Natural killer cell (primary cell): Measurements from ENCODE around the gene LIFR. TPM values are rescaled to one million over a fixed set of nuclear protein-coding genes. Genes with fewer than 3 reads are reported as not detected.

ENCODE experiments used
- ATAC-seq, 3 donors: fragments of 150-1000 bp in 2 of 3; fragments of 200-7000 bp in 1 of 3; cut with Tn5 transposase; 1 replicate in 1 of 3; 2 replicates in 2 of 3; pipeline ENCODE4 v1.10.0; 2021; ENCODE audit warnings: mild to moderate bottlenecking in 2 of 3, moderate library complexity in 2 of 3
- DNase-seq, 2 donors: peaks; one replicate each; pipeline versions ENCODE4 v3.0.0 to v3.0.0-alpha.2; 2013 to 2021; ENCODE audit warnings: mixed read lengths in 1 of 2
- H3K27ac ChIP-seq: one replicate; pipeline ENCODE4 v1.5.1; 2013; ENCODE audit warnings: mild to moderate bottlenecking, low read length
- H3K27me3 ChIP-seq: one replicate; pipeline ENCODE4 v1.6.1; 2013; ENCODE audit warnings: low read length; ENCODE audit not compliant: control insufficient read depth, insufficient read depth
- H3K36me3 ChIP-seq: one replicate; pipeline ENCODE4 v1.6.1; 2013; ENCODE audit warnings: low read length; ENCODE audit not compliant: control insufficient read depth, insufficient read depth
- H3K4me1 ChIP-seq: one replicate; pipeline ENCODE4 v1.6.1; 2013; ENCODE audit warnings: low read length; ENCODE audit not compliant: control insufficient read depth, insufficient read depth
- H3K4me3 ChIP-seq: one replicate; pipeline ENCODE4 v1.5.1; 2013; ENCODE audit warnings: low read length
- H3K9me3 ChIP-seq: one replicate; pipeline ENCODE4 v1.6.1; 2013; ENCODE audit warnings: low read length; ENCODE audit not compliant: control insufficient read depth, insufficient read depth
- H3K27ac Mint-ChIP-seq, 2 donors: one replicate each; pipeline ENCODE4 v1.8.0; 2022; ENCODE audit warnings: mild to moderate bottlenecking in 2 of 2, mixed read lengths in 2 of 2, moderate library complexity in 1 of 2
- H3K27me3 Mint-ChIP-seq, 2 donors: one replicate each; pipeline ENCODE4 v1.8.0; 2022; ENCODE audit warnings: low read depth in 2 of 2, mixed read lengths in 2 of 2
- H3K36me3 Mint-ChIP-seq: one replicate; pipeline ENCODE4 v1.8.0; 2022; ENCODE audit warnings: mixed read lengths
- H3K4me1 Mint-ChIP-seq, 2 donors: one replicate each; pipeline ENCODE4 v1.8.0; 2022; ENCODE audit warnings: mixed read lengths in 2 of 2
- H3K4me3 Mint-ChIP-seq: one replicate; pipeline ENCODE4 v1.8.0; 2022; ENCODE audit warnings: mild to moderate bottlenecking, moderate library complexity, mixed read lengths
- H3K9me3 Mint-ChIP-seq, 2 donors: one replicate each; pipeline ENCODE4 v1.8.0; 2022; ENCODE audit warnings: mixed read lengths in 2 of 2
- CTCF ChIP-seq: fragments of 200-600 bp; IDR thresholded peaks from one replicate; pipeline ENCODE4 v1.8.0; 2022; ENCODE audit warnings: antibody characterized with exemption
- WGBS: methylation state at CpG from one replicate; pipeline ENCODE4 v1.1.7; 2013; ENCODE audit warnings: missing lambda C conversion rate; ENCODE audit not compliant: insufficient coverage; 5-methylcytosine and 5-hydroxymethylcytosine counted together
- intact Hi-C: fragments of 100-400 bp; cut with micrococcal nuclease; formaldehyde crosslinking; loops from one replicate; pipeline ENCODE4 v1.14.2; 2022
- total RNA-seq, 4 donors: library from RNA; stranded (reverse); fragments of 120-200 nt in 1 of 4; gene quantifications; one replicate each; pipeline versions ENCODE4 v1.2.3 to v1.2.4, GENCODE V29; 2013 to 2022

Gene LIFR
- total RNA-seq, 3 donors from 2014 or later (not counting 1 experiment from before 2014, with no cell fraction given): not detected

GRCh38 chr5:38590838-38591522 is 34.5 kb upstream of the LIFR start:
- no peaks in the 10 kb centered on the region for H3K27me3 ChIP-seq
- no peak for TF ChIP-seq CTCF
- DNase-seq: no peak
- no peaks in the 10 kb centered on the region for H3K36me3 ChIP-seq
- H3K4me3 ChIP-seq: no peak overlapping the region
- H3K27ac Mint-ChIP-seq: no peak overlapping the region
- H3K27me3 Mint-ChIP-seq: peaks cover 11 to 18% of the 10 kb centered on the region in 2 donors
- no peak overlapping the region for H3K4me3 Mint-ChIP-seq
- H3K4me1 Mint-ChIP-seq: no peaks in the 10 kb centered on the region
- H3K9me3 ChIP-seq: no peaks in the 10 kb centered on the region
- intact Hi-C loops: no loop called here
- no peaks in the 10 kb centered on the region for H3K36me3 Mint-ChIP-seq
- no peak for ATAC-seq
- WGBS: 96% methylated on average over 2 of the region's 2 CpGs
- H3K27ac ChIP-seq: no peak overlapping the region
- no peaks in the 10 kb centered on the region for H3K4me1 ChIP-seq
- H3K9me3 Mint-ChIP-seq: no peaks in the 10 kb centered on the region

DNA sequence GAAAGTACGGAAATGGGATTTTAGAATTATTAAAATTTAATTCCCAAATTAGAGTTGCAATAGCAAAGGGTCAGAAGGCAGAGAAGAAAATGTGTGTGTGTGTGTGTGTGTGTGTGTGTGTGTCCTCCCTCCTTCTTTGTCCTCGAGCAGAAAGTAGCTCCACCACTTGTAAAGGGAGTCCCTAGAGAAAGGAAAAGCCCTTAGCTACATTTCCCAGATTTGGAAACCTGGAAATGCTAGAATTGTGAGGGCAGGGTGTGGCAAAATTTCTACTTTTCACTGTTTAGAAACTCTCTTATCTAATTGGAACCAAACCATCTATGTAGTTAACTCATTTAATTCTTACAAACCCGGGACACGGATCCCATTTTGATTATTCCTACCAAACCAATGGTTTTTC is 33.2 kb upstream of the LIFR start:
- no peak overlapping the region for H3K27ac ChIP-seq
- no peak overlapping the region for H3K4me3 ChIP-seq
- no peaks in the 10 kb centered on the region for H3K9me3 ChIP-seq
- ATAC-seq: no peak
- no peaks in the 10 kb centered on the region for H3K9me3 Mint-ChIP-seq
- 40% methylated on average over 1 of the region's 4 CpGs for WGBS
- H3K4me1 ChIP-seq: no peaks in the 10 kb centered on the region
- H3K36me3 ChIP-seq: no peaks in the 10 kb centered on the region
- no peak overlapping the region for H3K27ac Mint-ChIP-seq
- no peak overlapping the region for H3K4me3 Mint-ChIP-seq
- H3K36me3 Mint-ChIP-seq: no peaks in the 10 kb centered on the region
- intact Hi-C loops: no loop called here
- H3K4me1 Mint-ChIP-seq: no peaks in the 10 kb centered on the region
- H3K27me3 Mint-ChIP-seq: peaks cover 8 to 21% of the 10 kb centered on the region in 2 donors
- H3K27me3 ChIP-seq: no peaks in the 10 kb centered on the region
- TF ChIP-seq CTCF: no peak
- DNase-seq: no peak

DNA sequence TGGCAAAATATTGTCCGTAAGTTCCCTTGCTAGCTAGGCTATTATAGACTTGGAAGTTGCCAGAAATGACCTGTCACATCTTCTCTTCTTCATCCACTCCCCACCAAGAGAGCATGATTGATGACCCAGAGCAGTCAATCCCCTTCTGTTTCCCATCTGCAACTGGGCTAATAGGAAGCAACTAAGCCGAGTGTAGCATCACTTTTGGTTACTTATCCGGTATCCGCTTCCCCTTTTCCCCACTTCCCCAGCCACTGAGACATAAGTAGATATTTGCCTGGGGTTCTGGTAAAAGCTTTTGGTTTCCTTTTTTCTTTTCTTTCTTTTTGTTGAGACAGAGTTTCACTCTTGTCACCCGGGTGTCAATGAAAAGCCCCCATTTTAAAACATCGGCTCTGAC is 29.4 kb upstream of the LIFR start:
- Mint-ChIP-seq H3K36me3 (no peaks in the 10 kb centered on the region), H3K27ac (no peak overlapping the region), H3K4me3 (no peak overlapping the region), H3K4me1 (peaks cover 0 to 5% of the 10 kb centered on the region in 2 donors), H3K9me3 (no peaks in the 10 kb centered on the region), H3K27me3 (peaks cover 16 to 43% of the 10 kb centered on the region in 2 donors)
- DNase-seq (no peak), ATAC-seq (no peak)
- Histone ChIP-seq H3K27ac (no peak overlapping the region), H3K4me1 (no peaks in the 10 kb centered on the region), H3K4me3 (no peak overlapping the region), H3K36me3 (no peaks in the 10 kb centered on the region), H3K9me3 (no peaks in the 10 kb centered on the region), H3K27me3 (peaks cover 6% of the 10 kb centered on the region)
- 55% methylated on average over 4 of the region's 6 CpGs for WGBS
- no peak for TF ChIP-seq CTCF
- intact Hi-C loops: no loop called here

GRCh38 chr5:38583500-38583899 is 27.1 kb upstream of the LIFR start:
- intact Hi-C loops: no loop called here
- Mint-ChIP-seq H3K27me3 (peaks cover 16 to 42% of the 10 kb centered on the region in 2 donors), H3K9me3 (no peaks in the 10 kb centered on the region), H3K4me1 (peaks cover 0 to 5% of the 10 kb centered on the region in 2 donors), H3K36me3 (no peaks in the 10 kb centered on the region), H3K27ac (no peak overlapping the region), H3K4me3 (no peak overlapping the region)
- Histone ChIP-seq H3K9me3 (no peaks in the 10 kb centered on the region), H3K27ac (no peak overlapping the region), H3K4me3 (no peak overlapping the region), H3K36me3 (no peaks in the 10 kb centered on the region), H3K27me3 (peaks cover 6% of the 10 kb centered on the region), H3K4me1 (no peaks in the 10 kb centered on the region)
- WGBS: no CpG with 5 or more reads among the region's 1 CpG
- no peak for TF ChIP-seq CTCF
- no peak for DNase-seq
- no peak for ATAC-seq
